Middle frontal gyrus (tissue), 1 donor: ENCODE measurements around the gene MYH13.

ENCODE experiments used
- DNase-seq: peaks from one replicate; pipeline ENCODE4 v3.0.0-alpha.2; 2015; ENCODE audit warnings: low spot score; ENCODE audit errors: extremely low spot score

Gene MYH13

DNA sequence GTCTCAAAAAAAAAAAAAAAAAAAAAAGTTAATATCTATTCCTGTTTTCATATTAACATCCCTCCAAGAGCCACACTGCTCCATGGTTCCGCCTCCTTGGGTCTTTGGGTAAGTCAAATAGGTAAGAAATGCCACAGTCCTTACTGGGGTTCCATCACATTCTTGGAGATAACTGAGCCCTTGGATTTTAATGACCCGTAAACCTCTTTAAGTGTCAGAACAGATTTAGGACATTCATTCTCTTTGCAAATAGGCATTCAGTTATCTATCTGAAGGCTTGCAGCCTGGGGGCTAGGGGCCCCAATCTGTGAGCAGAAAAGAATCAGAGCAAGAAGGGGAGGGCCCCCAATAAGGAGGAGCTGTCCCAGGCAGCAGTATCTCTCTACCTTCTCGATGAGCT is 28.0 kb downstream of the MYH13 start:
- no peak for DNase-seq

DNA sequence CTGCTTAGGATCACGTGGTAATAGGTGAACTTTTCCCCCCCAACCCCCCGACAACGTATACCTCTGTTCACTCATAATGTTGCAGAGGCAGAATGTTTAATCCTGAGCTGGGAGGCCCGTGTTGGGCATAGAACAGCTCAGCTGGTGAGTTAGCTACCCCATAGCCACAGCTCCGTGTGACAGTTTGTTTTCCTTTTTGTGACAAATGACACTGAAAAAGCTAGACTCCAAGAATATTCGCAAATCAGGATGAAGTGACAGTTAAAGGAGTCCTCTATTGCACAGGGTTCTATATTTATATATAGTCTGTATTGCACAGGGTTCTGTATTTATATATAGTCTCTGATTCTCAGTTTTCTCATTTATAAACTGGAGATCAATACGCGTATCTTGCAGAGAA is 33.8 kb downstream of the MYH13 start:
- DNase-seq: no peak

DNA sequence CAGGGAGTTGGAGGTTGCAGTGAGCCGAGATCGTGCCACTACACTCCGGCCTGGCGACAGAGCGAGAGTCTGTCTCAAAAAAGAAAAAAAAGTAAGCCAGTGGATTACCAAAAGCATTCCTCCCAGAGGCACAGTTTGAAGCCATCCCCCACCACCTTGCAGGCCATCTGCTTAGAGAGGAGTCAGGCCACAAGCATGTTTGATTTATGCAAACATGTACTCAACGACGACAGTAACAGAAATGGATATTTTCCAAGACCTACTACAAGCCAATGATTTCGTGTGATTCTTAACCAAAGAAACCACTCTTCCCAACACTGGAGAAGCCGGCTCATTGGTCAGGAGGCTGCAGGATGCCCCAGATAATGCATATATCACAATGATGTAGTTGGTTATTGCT is 34.8 kb downstream of the MYH13 start:
- no peak for DNase-seq

DNA sequence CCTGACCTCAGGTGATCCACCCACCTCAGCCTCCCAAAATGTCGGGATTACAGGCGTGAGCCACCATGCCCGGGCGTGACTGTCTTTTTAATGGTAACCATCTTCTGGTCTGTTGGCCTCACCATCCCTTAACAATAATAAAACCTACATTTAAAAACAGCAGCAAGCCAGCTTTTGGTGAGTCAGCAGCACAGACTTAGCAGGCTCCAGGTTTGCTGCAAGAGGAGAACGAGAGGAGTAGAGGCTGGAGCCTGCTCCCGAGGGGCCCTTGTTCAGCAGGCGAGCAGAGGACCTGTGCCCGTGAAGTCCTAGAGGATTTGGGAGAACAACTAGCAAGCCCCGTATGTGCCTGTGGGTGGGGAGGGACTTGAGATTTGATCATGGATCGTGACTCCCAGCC is 35.7 kb downstream of the MYH13 start:
- no peak for DNase-seq

DNA sequence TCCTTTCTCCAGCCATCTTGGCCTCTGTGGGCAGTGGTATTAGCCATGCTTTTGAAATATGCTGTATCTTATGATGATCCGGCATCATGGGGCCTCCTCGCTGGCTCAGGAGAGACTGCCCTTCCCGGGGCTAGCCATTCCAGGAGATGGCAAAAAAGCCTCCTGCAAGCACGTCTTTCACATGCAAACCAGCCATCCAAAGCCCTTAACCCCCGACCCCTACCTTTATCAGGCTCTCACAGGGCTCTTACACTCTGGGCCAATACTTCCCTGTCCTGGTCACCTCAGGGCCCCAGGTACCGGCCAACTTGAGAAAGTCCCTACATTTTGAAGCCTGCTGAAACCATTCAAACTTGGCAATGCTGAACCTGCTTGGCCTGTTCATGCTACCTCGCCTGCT is 36.4 kb downstream of the MYH13 start:
- no peak for DNase-seq

DNA sequence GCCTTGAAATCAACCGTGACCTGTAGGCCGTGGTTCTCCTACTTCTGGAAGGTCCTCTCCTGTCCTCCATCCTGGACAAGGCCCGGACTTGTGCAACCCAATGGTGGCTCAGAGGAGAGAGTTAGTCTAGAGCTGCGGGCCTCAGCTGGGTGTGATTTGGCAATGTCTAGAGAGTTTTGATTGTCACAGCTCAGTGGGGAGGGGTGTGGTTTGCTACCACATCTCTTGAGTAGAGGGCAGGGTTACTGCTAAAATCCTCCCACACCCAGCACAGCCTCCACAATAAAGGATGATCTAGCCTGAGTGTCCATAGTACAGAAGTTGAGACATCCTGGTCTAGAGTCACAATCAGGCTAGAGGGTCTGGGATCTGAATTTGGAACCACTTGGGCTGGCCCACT is 40.3 kb downstream of the MYH13 start:
- DNase-seq: no peak

DNA sequence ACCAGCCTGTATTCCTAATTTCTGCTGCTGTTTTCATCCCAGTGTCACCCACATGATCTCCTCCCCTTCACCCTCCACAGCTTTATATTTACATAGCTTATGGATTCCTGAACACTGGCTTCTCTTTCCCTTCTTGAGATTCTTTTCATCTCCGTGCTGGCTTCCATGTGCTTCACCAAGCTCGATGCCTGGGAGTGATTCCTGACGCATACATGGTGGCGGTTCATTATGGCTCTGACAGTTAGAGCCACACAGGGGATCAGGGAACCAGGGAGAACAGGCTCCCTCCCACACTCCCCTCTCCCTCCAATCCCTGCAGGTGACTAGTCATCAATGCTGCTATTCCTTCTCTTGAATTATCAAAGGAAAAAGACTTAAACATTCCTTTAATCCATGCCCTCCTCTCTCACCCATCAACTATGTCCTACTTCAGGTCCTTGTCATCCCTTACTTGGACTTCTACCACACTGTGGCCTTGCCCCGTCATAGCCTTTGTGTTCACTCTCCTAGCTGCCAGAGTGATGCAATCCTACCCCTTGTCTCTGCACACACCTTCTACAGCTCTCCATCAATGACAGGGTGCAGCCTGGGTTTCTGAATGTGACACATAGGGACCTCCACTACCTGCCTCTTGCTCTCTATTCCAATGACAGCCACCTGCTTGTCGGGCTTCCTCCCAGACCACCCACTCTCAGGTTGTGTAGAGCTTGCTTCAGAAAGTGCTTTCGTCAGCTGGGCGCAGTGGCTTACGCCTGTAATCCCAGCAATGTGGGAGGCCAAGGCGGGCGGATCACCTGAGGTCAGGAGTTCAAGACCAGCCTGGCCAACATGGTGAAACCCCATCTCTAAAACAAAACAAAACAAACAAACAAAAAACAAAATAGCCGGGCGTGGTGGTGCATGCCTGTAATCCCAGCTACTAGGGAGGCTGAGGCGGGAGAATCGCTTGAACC is 43.6 kb downstream of the MYH13 start:
- no peak for DNase-seq

DNA sequence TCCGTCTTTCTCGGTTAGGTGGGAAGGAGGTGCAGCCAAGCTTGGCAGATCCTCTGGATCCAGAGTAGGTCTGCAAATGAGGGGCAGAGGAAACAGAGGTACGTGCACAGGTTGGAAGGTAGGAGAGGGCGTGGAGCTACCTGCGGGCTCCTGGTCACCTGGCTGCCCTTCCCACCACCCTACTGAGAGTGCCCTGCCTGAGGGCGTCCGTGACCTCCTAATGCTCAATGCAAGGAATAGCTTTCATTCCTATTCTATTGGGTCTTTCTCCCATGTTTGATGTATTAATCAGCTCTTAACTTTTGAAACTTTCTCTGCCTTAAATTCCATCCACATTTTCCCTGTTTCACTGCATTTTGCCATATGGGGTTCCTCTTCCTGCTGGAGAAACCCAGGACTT is 44.6 kb downstream of the MYH13 start:
- no peak for DNase-seq

DNA sequence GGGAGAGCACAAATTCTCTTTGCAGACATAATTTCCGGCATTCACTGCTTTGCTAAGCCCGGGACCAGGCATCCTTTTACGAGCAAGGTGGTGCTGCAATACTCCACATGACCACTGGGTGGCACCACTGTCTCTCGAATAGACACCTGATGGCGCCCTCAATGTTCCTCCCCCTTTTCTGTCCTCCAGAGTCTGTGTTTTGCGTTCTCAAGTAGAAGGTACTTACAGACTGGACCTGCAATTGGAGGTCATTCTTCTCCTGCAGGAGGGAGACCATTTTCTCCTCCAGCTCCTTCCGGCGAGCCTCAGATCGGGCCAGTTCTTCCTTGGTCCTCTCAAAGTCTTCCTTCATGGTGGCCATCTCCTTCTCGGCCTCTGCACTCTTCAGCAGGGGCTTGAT is 45.2 kb downstream of the MYH13 start:
- DNase-seq: peak; percentile 47

DNA sequence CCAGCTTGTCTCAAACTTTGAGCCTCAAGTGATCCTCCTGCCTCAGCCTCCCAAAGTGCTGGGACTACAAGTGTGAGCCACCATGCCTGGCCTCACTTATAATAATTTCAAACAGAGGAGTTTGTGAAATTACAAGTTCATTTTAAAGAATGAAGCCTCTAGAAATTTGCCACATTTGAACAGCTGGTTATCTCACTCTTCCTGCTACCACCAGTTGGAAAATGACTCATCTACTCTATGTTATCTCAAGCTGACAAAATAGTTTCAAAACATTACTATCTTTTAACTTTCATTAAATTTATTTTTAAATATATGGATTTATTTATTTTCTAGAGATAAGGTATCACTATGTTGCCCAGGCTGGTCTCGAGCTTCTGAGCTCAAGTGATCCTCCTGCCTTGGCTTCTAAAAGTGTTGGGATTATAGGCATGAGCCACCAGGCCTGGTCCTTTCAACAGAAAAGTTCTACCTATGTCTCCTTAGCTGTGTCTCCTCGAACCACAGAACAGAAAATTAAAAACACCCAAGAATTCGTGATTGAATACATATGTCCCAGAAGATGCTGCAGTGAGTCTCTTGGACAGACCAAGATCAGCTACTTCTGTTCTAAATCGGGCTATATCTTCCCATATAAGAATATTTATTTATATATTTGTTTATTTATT is 47.6 kb downstream of the MYH13 start:
- DNase-seq: no peak

DNA sequence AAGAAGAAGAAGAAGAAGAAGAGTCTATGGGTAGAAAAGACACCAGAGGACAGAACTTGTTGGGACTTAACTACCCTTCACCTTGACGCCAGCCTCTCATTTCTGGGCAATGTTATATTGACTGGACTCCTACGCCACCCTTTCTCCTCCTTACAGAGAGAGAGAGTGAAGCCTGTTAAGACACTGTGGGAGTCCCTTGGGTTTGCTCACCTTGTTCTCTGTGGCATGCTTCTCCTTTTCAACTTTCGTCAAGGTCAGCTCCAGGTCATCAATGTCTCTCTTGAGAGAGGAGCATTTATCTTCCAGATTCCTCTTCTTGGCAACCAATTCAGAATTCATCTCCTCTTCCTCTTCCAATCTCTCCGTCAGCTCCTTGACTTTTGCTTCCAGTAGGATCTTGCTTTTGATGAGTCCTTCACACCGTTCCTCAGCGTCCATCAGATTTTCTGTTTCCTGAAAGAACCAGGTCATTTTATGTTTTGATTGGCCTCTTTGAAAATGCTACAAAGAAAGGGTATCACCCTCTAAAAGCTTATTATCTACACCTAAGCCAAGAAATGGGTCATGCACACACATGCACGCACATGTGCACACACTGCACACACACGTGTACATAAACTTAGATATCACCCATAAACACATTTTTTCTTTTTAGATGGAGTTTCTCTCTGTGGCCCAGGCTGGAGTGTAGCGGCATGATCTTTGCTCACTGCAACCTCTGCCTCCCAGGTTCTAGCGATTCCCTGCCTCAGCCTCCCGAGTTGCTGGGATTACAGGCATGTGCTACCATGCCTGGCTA is 48.8 kb downstream of the MYH13 start:
- DNase-seq: no peak

DNA sequence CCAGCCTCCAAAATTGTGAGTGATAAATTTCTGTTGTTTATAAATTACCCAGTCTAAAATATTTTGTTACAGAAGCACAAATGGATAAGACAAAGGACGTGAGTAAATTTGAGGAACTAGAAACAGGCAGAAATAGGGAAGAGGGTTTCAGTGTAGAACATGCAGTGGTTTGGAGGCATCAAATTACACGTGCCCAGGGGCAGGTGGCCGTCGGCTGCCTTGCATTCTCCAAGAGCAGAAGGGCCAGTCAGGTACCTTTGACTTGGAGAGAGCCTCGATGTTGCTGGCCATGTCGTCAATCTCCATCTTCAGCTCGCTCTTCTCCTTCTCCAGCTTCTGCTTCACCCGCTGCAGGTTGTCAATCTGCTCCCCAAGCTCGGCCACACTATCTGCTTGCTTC is 54.3 kb downstream of the MYH13 start:
- DNase-seq: no peak

DNA sequence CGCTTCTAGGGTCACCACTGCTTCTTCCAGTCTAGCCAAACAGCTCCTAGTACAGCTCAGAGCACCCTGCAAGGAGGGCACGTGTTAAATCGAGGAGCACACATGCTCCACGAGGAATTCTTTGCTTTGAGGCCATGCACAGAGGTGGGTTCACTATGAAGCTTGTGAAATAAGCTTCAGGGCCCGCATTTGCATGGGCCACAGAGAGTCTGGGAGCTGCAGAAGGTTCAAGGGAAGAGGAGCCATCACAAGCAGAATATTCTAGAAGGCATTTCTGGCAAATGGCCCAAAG is 55.3 kb downstream of the MYH13 start:
- DNase-seq: no peak

DNA sequence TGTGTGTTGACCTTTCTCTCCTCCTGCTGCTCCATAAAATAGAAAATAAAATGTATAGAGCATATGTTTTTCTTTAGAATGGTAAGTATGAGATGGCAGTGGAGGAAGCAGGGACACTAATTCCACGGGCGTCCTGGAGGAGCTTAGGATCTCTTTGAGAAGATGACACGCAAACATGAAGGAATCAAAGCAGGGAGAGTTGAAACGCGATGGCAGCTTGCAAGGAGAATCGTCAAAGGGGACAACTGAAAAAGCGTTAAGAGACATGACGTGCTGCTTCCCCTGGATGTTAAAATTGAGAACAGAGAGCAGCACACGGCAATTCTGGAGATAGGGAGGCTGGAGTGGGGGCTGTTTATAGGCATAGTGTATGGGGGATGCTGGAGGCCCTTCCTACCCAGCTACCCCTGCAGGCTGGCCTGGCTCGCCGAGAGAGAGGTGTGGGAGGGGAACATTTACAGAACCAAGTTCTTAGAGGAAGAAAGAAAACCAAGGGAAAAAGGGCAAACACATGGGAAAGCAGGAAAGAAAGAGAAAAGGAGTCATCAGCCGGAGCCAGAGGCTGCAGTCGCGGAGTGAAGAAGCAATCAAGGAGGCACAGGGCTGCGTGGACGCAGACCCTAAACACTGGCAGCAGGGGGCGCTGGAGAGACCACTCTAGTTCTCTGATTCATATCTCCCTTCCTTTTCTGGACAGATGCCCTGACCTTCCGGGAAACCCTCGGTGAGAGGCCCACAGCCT is 55.8 kb downstream of the MYH13 start:
- DNase-seq: no peak

DNA sequence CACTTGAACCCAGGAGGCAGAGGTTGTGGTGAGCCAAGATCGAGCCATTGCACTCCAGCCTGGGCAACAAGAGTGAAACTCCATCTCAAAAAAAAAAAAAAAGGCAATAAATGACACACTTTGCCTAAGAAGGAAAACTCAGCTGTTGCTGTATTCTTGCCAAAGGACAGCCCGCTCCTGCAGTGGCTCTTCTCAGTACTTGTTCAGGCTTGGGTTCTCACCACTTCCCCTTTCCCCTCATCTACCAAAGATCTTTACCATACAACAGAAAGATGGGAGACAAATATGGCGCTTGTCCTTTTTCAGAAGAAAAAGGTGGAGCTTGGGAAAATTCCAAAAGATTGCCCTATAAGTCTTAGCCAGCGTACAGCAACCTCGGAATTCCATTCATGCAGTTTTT is 58.5 kb downstream of the MYH13 start:
- DNase-seq: no peak

DNA sequence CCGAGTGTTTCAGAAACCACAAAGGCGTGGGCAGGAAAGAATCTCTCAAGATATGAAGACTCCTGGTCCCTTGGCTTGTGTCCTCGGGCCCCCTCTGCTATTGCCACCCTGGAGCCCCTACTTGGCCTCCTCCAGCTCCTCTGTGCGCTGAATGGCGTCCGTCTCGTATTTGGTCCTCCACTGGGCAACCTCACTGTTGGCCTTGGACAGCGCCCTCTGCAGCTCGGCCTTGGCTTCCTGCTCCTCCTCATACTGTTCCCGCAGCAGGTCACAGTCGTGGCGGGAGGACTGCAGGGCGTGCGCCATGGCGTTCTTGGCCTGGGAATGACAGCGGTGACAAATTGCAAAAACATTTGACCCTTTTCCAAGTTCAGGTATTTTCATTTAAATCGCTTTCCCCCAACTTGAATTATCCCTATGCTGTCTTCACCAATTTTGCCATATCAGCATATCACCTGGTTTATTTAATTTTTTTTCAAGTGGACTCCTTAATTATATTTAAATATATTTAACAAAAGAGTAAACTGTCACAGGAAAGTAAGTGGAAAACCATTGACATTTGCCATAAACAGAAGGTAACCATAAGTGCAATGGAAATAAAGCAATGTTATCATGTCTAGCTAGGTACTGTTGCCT is 59.7 kb downstream of the MYH13 start:
- DNase-seq: no peak

DNA sequence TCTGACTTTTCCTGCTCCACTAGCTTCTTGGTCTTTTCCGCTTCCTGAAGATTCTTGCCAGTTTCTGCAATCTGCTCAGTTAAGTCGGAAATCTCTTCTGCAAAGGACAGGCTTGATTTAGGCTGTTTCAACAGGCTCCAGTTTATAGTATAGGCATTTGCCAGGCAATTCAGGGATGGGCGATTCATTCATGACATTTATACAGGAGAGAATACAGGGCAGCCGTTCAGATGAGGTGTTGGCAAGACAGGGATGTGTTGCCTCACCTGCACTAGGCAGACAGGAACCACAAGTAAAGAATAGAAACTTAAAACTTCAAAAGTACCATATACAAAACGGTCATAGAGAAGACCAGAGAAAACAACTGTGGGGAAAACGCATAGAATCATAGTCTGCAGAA is 61.7 kb downstream of the MYH13 start:
- no peak for DNase-seq

DNA sequence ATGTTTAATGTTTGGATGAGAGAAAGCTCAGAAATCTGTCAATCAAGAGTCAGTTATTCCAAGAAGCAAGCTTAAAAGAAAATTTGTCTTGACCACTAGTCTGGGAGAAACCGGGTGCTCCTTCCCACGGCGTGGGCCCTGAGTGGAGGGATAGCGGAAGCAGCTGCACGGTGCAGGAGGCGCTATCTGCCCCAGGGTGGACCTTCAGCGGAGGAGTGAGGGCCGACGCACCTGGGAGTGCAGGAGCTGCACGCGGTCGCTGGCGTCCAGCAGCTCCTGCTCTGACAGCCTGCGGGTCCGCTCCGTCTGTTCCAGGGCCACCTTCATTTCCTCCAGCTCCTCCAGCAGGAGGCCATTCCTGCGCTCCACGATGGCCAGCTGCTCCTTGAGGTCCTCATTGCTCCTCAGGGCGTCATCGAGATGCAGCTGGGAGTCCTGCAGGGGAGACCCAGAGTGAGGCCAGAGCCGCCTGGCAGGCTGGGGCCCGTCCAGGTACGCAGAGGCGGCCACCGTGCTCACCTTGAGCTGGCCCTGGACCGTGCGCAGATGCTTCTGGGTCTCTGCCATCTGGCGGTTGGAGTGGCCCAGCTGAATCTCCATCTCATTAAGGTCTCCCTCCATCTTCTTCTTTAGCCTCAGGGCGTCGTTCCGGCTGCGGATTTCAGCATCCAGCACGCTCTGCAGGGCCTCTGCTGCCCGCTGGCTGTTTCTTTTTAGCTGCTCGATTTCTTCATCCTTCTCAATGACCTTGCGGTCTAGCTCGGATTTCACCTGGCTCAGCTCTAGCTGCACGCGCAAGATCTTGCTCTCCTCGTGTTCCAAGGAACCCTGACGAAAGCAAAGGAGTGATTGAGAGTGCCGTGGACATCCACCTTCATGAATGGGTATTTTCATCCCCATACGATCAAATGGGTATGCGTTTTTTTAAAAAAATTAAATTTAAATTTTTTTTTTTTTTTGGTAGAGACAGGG is 63.5 kb downstream of the MYH13 start:
- no peak for DNase-seq

DNA sequence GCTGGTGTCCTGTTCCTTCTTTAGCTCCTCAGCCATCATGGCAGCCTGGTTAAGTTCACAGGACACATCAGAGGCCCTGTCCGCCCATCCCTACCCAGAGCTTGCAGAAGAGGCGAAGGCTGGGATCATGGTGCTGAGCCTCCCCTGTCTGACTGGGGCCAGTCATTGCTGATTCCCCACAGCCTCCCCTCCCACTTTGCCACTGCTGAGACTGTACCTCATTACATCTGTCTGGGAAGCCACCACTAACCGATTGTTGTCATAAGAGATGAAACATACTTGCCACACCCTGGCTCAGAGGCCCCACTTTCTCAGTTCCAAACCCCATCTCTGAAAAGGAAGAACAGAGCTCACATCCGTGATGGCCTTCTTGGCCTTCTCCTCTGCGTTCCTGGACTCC is 66.2 kb downstream of the MYH13 start:
- no peak for DNase-seq

DNA sequence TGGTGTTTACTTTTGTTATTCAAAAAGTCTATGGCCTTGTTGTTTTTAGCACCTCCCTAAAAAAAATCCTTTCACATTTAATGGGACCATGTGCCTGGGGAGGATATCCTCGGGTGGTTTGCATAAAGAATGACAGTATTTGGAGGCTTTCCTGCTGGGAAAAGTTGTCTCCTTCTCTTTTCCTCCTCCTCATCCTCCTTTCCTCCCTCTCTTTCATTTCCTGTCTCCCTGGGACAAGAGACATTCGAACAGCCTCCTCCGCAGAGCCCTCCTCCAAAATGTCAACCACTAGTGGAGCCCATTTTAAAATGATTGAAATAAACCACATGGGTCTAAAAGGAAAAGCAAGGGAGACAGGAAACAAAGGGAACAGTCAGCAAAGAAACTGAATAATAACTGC is 67.4 kb downstream of the MYH13 start:
- no peak for DNase-seq
